GM12878 (cell line): ENCODE measurements around the gene ITPRIPL2. TPM values are rescaled to one million over a fixed set of nuclear protein-coding genes. Genes with fewer than 3 reads are reported as not detected.

Experiments
- ATAC-seq: fragments of 200-7000 bp; cut with Tn5 transposase; 3 replicates; pipeline ENCODE4 v1.9.1; 2020; ENCODE audit warnings: mild to moderate bottlenecking, moderate library complexity
- BruUV-seq: library from RNA; stranded (reverse); fragments of 400-500 nt; replicated peaks from 2 replicates; lab custom pipeline; 2021; lab: Mats Ljungman, UMichigan
- CTCF ChIA-PET: fragments of 300-600 bp; sonication (Branson Sonifier 250); formaldehyde crosslinking; extraction: SDS; loops from one replicate; lab custom pipeline; 2021; ENCODE audit warnings: inconsistent platforms; lab: Yijun Ruan, JAX
- POLR2A ChIA-PET: fragments of 350-600 bp; formaldehyde crosslinking; extraction: SDS; loops from one replicate; lab custom pipeline; 2021; ENCODE audit warnings: inconsistent platforms; lab: Charles Lee
- RAD21 ChIA-PET: fragments of 300-600 bp; sonication (Branson Sonifier 250); formaldehyde crosslinking; loops from one replicate; lab custom pipeline; 2023; ENCODE audit warnings: antibody characterized with exemption; ENCODE audit not compliant: unreplicated experiment; lab: Charles Lee
- SMC1A ChIA-PET: fragments of 300-600 bp; sonication (Branson Sonifier 250); formaldehyde crosslinking; loops from one replicate; lab custom pipeline; 2023; ENCODE audit not compliant: unreplicated experiment, uncharacterized antibody; lab: Charles Lee
- DNase-seq: peaks from one replicate; pipeline ENCODE4 v3.0.0-alpha.2; 2011; ENCODE audit warnings: low read depth, low spot score
- FAIRE-seq: peaks from 3 replicates; lab custom pipeline; 2011; peaks lifted over from hg19 to GRCh38; lab: Jason Lieb, UNC
- H2AFZ ChIP-seq: 2 replicates; pipeline ENCODE4 v1.6.0; 2011; ENCODE audit warnings: low read depth, low read length, control low read depth; ENCODE audit not compliant: control insufficient read depth
- H3K27ac ChIP-seq: 2 replicates; pipeline ENCODE4 v1.5.1; 2011; ENCODE audit warnings: control low read depth; ENCODE audit not compliant: control insufficient read depth, insufficient read depth
- H3K27me3 ChIP-seq, 2 experiments: replicated peaks in 1 of 2; 2 replicates each; pipeline versions ENCODE4 v1.6.0 to v1.6.1; 2011; ENCODE audit warnings: low read length in 1 of 2; ENCODE audit not compliant: control insufficient read depth in 2 of 2, insufficient read depth in 2 of 2
- H3K36me3 ChIP-seq, 2 experiments: 2 replicates each; pipeline ENCODE4 v1.5.1; 2011; ENCODE audit warnings: low read length in 1 of 2; ENCODE audit not compliant: control insufficient read depth in 2 of 2, insufficient read depth in 2 of 2
- H3K4me1 ChIP-seq: 2 replicates; pipeline ENCODE4 v1.6.1; 2011; ENCODE audit warnings: mild to moderate bottlenecking, low read length, moderate library complexity, mixed read lengths; ENCODE audit not compliant: control insufficient read depth, insufficient read depth
- H3K4me2 ChIP-seq: 2 replicates; pipeline ENCODE4 v1.6.0; 2011; ENCODE audit warnings: control low read depth; ENCODE audit not compliant: control insufficient read depth, insufficient read depth
- H3K4me3 ChIP-seq: fragments of 200-600 bp; sonication (generic); 2 replicates; pipeline ENCODE4 v1.5.1; 2016
- H3K79me2 ChIP-seq: 2 replicates; pipeline ENCODE4 v1.6.0; 2011; ENCODE audit warnings: low read length; ENCODE audit not compliant: control insufficient read depth, insufficient read depth
- H3K9ac ChIP-seq: 2 replicates; pipeline ENCODE4 v1.8.0; 2011; ENCODE audit warnings: low read length, control low read depth, mixed read lengths; ENCODE audit not compliant: control insufficient read depth, insufficient read depth
- H3K9me3 ChIP-seq: replicated peaks from 3 replicates; pipeline ENCODE4 v1.5.1; 2011; ENCODE audit warnings: mild to moderate bottlenecking, low read length; ENCODE audit not compliant: control insufficient read depth, insufficient read depth
- H4K20me1 ChIP-seq: 2 replicates; pipeline ENCODE4 v1.6.0; 2011; ENCODE audit not compliant: control insufficient read depth, insufficient read depth
- CBFB ChIP-seq: IDR thresholded peaks from 2 replicates; pipeline ENCODE4 v1.6.1; 2016; ENCODE audit warnings: antibody characterized with exemption, low read depth
- DPF2 ChIP-seq: fragments of 450-650 bp; IDR thresholded peaks from 2 replicates; pipeline ENCODE4 v1.6.1; 2017; ENCODE audit warnings: mild to moderate bottlenecking
- HCFC1 ChIP-seq: fragments of 150-350 bp; IDR thresholded peaks from 2 replicates; pipeline ENCODE4 v1.6.1; 2014; ENCODE audit warnings: low read length
- HDGF ChIP-seq: fragments of 450-650 bp; IDR thresholded peaks from 2 replicates; pipeline ENCODE4 v1.6.1; 2016; ENCODE audit warnings: antibody characterized with exemption
- IKZF1 ChIP-seq: fragments of 450-650 bp; conservative IDR thresholded peaks from 2 replicates; pipeline ENCODE4 v1.6.1; 2017; ENCODE audit warnings: antibody characterized with exemption, mild to moderate bottlenecking
- KAT2A ChIP-seq: conservative IDR thresholded peaks from 2 replicates; pipeline ENCODE4 v1.6.1; 2011; ENCODE audit warnings: low read depth, low read length; ENCODE audit not compliant: control insufficient read depth
- KDM1A ChIP-seq: fragments of 200-600 bp; sonication (generic); IDR thresholded peaks from 2 replicates; pipeline ENCODE4 v1.6.1; 2016; ENCODE audit warnings: borderline replicate concordance
- MEF2B ChIP-seq: fragments of 450-650 bp; IDR thresholded peaks from 2 replicates; pipeline ENCODE4 v1.6.1; 2018; ENCODE audit warnings: mild to moderate bottlenecking, moderate library complexity; ENCODE audit not compliant: partially characterized antibody, poor library complexity, severe bottlenecking
- MTA3 ChIP-seq: IDR thresholded peaks from 2 replicates; pipeline ENCODE4 v1.6.1; 2012; ENCODE audit warnings: low read length, inconsistent platforms, borderline replicate concordance
- RFX5 ChIP-seq: IDR thresholded peaks from 2 replicates; pipeline ENCODE4 v1.6.1; 2011; ENCODE audit warnings: low read depth, low read length, improper control_type of control experiment
- SUZ12 ChIP-seq: fragments of 200-600 bp; sonication (generic); IDR thresholded peaks from one replicate; pipeline ENCODE4 v1.6.1; 2018; ENCODE audit warnings: antibody characterized with exemption, mild to moderate bottlenecking; ENCODE audit not compliant: unreplicated experiment
- TARDBP ChIP-seq: IDR thresholded peaks from 2 replicates; pipeline ENCODE4 v1.6.1; 2016; ENCODE audit warnings: borderline replicate concordance
- TCF7 ChIP-seq: IDR thresholded peaks from 2 replicates; pipeline ENCODE4 v1.6.1; 2014; ENCODE audit warnings: antibody characterized with exemption, borderline replicate concordance
- ZNF217 ChIP-seq: fragments of 450-650 bp; IDR thresholded peaks from 2 replicates; pipeline ENCODE4 v1.6.1; 2017; ENCODE audit warnings: antibody characterized with exemption, mild to moderate bottlenecking
- WGBS: methylation state at CpG from one replicate; pipeline ENCODE4 v1.1.6; 2016; ENCODE audit warnings: low lambda C conversion rate; ENCODE audit not compliant: insufficient replicate concordance, insufficient coverage; ENCODE audit errors: missing lambda C conversion rate; 5-methylcytosine and 5-hydroxymethylcytosine counted together
- in situ Hi-C: fragments of 300-500 bp; cut with MboI; formaldehyde crosslinking; loops from 9 replicates; pipeline ENCODE4 v1.14.3; 2018; ENCODE audit warnings: mixed read lengths
- intact Hi-C: fragments of 100-400 bp; cut with micrococcal nuclease; formaldehyde crosslinking; loops from one replicate; pipeline ENCODE4 v1.14.2; 2022; ENCODE audit not compliant: unreplicated experiment
- polyA plus RNA-seq, 11 experiments: library from polyadenylated mRNA; depleted of rRNA in 4 of 11; unstranded in 6 of 11; stranded (reverse) in 5 of 11; fragments of >200 nt; fragmentation: Nextera tagmentation in 4 of 11; fragmentation: Illumina TruSeq in 1 of 11; extraction: Ambion mirVana in 4 of 11; extraction: Trizol in 1 of 11; gene quantifications; 1 replicate in 1 of 11; 2 replicates in 10 of 11; pipeline versions ENCODE4 v1.2.1 to v1.2.3, GENCODE V29; 2011 to 2016; ENCODE audit warnings: inconsistent platforms in 2 of 11, missing spikeins in 2 of 11, low read depth in 1 of 11
- total RNA-seq, 4 experiments: library from RNA; depleted of rRNA in 3 of 4; stranded (reverse); fragments of >200 nt in 3 of 4; fragmentation: Illumina TruSeq in 1 of 4; extraction: Trizol in 1 of 4; gene quantifications; 2 replicates each; pipeline versions ENCODE4 v1.2.1 to v1.2.3, GENCODE V29; 2013 to 2021
- TF ChIP-seq, protein P1 (sequence below): IDR thresholded peaks from 2 replicates; pipeline ENCODE4 v1.6.1; 2012; ENCODE audit warnings: low read depth, low read length, improper control_type of control experiment
- TF ChIP-seq, protein P2 (sequence below): IDR thresholded peaks from 2 replicates; pipeline ENCODE4 v1.6.1; 2011; ENCODE audit warnings: mild to moderate bottlenecking, low read depth, low read length, moderate library complexity; ENCODE audit not compliant: insufficient replicate concordance
- TF ChIP-seq, protein P3 (sequence below): IDR thresholded peaks from 2 replicates; pipeline ENCODE4 v1.6.1; 2012; ENCODE audit warnings: low read length, inconsistent platforms
- TF ChIP-seq, protein P4 (sequence below): fragments of 450-650 bp; IDR thresholded peaks from 2 replicates; pipeline ENCODE4 v1.6.1; 2017; ENCODE audit warnings: mild to moderate bottlenecking

ITPRIPL2 gene
- total and polyA plus RNA-seq, 10 of the 15 experiments (the other 5 are each of a cell fraction or from before 2014, with no cell fraction given): 0.48 to 14.3 (median 3.5) TPM

GRCh38 chr16:19105131-19105530 is 8.6 kb upstream of the ITPRIPL2 start:
- BruUV-seq: no TSS peak
- WGBS: 68% methylated on average over 6 of the region's 6 CpGs
- Histone ChIP-seq H3K79me2 (no peaks in the 10 kb centered on the region), H3K27me3 (no peaks in the 10 kb centered on the region), H3K4me1 (peaks cover 24% of the 10 kb centered on the region), H2AFZ (no peak overlapping the region), H3K4me2 (no peak overlapping the region), H3K9me3 (no peaks in the 10 kb centered on the region), H3K4me3 (no peak overlapping the region), H3K27ac (no peak overlapping the region), H3K36me3 (no peaks in the 10 kb centered on the region), H3K9ac (no peak overlapping the region), H4K20me1 (no peaks in the 10 kb centered on the region)
- intact Hi-C loops (no loop called here), in situ Hi-C loops (no loop called here)
- ChIA-PET POLR2A (no interaction called here), RAD21 (no interaction called here), CTCF (interaction anchor here (1.6 kb wide), 1 partner anchor 75 kb away, joined by 4 read pairs; no protein-coding TSS in a partner anchor), SMC1A (interaction anchor here (0.7 to 5.4 kb wide), 6 partner anchors 10 to 74 kb away, joined by 3 to 34 read pairs (median 3); no protein-coding TSS in a partner anchor)
- FAIRE-seq: no peak
- DNase-seq: no peak
- ATAC-seq: no peak
- TF ChIP-seq SUZ12 (no peak), KAT2A (no peak), KDM1A (no peak), DPF2 (no peak), HDGF (no peak), HCFC1 (no peak), RFX5 (no peak), TARDBP (no peak), TCF7 (no peak), ZNF217 (no peak), CBFB (no peak), IKZF1 (no peak), MTA3 (no peak), MEF2B (no peak)
- TF ChIP-seq, protein P1, sequence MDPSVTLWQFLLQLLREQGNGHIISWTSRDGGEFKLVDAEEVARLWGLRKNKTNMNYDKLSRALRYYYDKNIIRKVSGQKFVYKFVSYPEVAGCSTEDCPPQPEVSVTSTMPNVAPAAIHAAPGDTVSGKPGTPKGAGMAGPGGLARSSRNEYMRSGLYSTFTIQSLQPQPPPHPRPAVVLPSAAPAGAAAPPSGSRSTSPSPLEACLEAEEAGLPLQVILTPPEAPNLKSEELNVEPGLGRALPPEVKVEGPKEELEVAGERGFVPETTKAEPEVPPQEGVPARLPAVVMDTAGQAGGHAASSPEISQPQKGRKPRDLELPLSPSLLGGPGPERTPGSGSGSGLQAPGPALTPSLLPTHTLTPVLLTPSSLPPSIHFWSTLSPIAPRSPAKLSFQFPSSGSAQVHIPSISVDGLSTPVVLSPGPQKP: no peak
- TF ChIP-seq, protein P2, sequence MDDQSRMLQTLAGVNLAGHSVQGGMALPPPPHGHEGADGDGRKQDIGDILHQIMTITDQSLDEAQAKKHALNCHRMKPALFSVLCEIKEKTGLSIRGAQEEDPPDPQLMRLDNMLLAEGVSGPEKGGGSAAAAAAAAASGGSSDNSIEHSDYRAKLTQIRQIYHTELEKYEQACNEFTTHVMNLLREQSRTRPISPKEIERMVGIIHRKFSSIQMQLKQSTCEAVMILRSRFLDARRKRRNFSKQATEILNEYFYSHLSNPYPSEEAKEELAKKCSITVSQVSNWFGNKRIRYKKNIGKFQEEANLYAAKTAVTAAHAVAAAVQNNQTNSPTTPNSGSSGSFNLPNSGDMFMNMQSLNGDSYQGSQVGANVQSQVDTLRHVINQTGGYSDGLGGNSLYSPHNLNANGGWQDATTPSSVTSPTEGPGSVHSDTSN: no peak
- TF ChIP-seq, protein P3, sequence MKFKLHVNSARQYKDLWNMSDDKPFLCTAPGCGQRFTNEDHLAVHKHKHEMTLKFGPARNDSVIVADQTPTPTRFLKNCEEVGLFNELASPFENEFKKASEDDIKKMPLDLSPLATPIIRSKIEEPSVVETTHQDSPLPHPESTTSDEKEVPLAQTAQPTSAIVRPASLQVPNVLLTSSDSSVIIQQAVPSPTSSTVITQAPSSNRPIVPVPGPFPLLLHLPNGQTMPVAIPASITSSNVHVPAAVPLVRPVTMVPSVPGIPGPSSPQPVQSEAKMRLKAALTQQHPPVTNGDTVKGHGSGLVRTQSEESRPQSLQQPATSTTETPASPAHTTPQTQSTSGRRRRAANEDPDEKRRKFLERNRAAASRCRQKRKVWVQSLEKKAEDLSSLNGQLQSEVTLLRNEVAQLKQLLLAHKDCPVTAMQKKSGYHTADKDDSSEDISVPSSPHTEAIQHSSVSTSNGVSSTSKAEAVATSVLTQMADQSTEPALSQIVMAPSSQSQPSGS: no peak
- TF ChIP-seq, protein P4, sequence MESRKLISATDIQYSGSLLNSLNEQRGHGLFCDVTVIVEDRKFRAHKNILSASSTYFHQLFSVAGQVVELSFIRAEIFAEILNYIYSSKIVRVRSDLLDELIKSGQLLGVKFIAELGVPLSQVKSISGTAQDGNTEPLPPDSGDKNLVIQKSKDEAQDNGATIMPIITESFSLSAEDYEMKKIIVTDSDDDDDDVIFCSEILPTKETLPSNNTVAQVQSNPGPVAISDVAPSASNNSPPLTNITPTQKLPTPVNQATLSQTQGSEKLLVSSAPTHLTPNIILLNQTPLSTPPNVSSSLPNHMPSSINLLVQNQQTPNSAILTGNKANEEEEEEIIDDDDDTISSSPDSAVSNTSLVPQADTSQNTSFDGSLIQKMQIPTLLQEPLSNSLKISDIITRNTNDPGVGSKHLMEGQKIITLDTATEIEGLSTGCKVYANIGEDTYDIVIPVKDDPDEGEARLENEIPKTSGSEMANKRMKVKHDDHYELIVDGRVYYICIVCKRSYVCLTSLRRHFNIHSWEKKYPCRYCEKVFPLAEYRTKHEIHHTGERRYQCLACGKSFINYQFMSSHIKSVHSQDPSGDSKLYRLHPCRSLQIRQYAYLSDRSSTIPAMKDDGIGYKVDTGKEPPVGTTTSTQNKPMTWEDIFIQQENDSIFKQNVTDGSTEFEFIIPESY: no peak
